ENCODE data around the gene RPL22L1. TPM values are rescaled to one million over a fixed set of nuclear protein-coding genes. Genes with fewer than 3 reads are reported as not detected.
A peak's percentile ranks its signal among the peaks of the same experiment; 100 is the strongest.

RPL22L1 gene
- total RNA-seq, 2 donors from 2014 or later, result 22.3 to 51.2 TPM

GRCh38 chr3:170910542-170910941, 40.5 kb upstream of the RPL22L1 start:
- DNase-seq (ENCODE audit: low spot score), result no peak
- no peak for TF ChIP-seq CTCF (IDR thresholded peaks at IDR 0.05)
- H3K4me1 ChIP-seq, result peaks cover 0 to 19% of the 10 kb centered on the region in 2 donors
- no peaks in the 10 kb centered on the region for H3K36me3 ChIP-seq
- H3K27me3 ChIP-seq, result no peaks in the 10 kb centered on the region
- no peak overlapping the region for H3K4me3 ChIP-seq
- peaks cover 0 to 11% of the 10 kb centered on the region in 2 donors for H3K9me3 ChIP-seq
- H3K27ac ChIP-seq, result no peak overlapping the region

- Histone ChIP-seq H3K4me3 (peak overlapping the region in 1 of 2 donors; percentile 85), H3K4me1 (peaks cover 0 to 19% of the 10 kb centered on the region in 2 donors), H3K27ac (peak overlapping the region in 1 of 2 donors; percentile 80), H3K9me3 (peaks cover 0 to 11% of the 10 kb centered on the region in 2 donors), H3K27me3 (no peaks in the 10 kb centered on the region), H3K36me3 (no peaks in the 10 kb centered on the region)
- TF ChIP-seq CTCF (IDR thresholded peaks at IDR 0.05), result no peak
- no peak for DNase-seq (ENCODE audit: low spot score)
Measured at GRCh38 chr3:170909129-170909903, 39.3 kb upstream of the RPL22L1 start.

GRCh38 chr3:170908235-170909116, 38.5 kb upstream of the RPL22L1 start, which contains the start of gene EIF5A2:
Gene EIF5A2, minus strand, starts transcription at chr3:170908637. Its CDS starts 831 bp downstream, at chr3:170907806.
- DNase-seq (ENCODE audit: low spot score), result peak; percentile 96
- Histone ChIP-seq H3K4me1 (peaks cover 0 to 19% of the 10 kb centered on the region in 2 donors), H3K27me3 (no peaks in the 10 kb centered on the region), H3K9me3 (peaks cover 0 to 11% of the 10 kb centered on the region in 2 donors), H3K4me3 (peak within 1 kb of the TSS; percentile 75 to 85), H3K36me3 (no peaks in the 10 kb centered on the region), H3K27ac (peak within 1 kb of the TSS; percentile 66 to 80)
- no peak for TF ChIP-seq CTCF (IDR thresholded peaks at IDR 0.05)

GRCh38 chr3:170907637-170908234, 37.7 kb upstream of the RPL22L1 start:
- DNase-seq (ENCODE audit: low spot score), result no peak
- peaks cover 0 to 19% of the 10 kb centered on the region in 2 donors for H3K4me1 ChIP-seq
- TF ChIP-seq CTCF (IDR thresholded peaks at IDR 0.05), result no peak
- peaks cover 0 to 11% of the 10 kb centered on the region in 2 donors for H3K9me3 ChIP-seq
- no peaks in the 10 kb centered on the region for H3K27me3 ChIP-seq
- H3K27ac ChIP-seq, result peak overlapping the region; percentile 66 to 80
- H3K4me3 ChIP-seq, result peak overlapping the region; percentile 75 to 85
- no peaks in the 10 kb centered on the region for H3K36me3 ChIP-seq

GRCh38 chr3:170905862-170906261, 35.9 kb upstream of the RPL22L1 start:
- H3K4me3 ChIP-seq, result no peak overlapping the region
- no peak for DNase-seq (ENCODE audit: low spot score)

More at GRCh38 chr3:170905862-170906261, 35.9 kb upstream of the RPL22L1 start:
- H3K4me1 ChIP-seq, result peaks cover 0 to 19% of the 10 kb centered on the region in 2 donors
- no peaks in the 10 kb centered on the region for H3K36me3 ChIP-seq
- no peaks in the 10 kb centered on the region for H3K27me3 ChIP-seq
- no peak for TF ChIP-seq CTCF (IDR thresholded peaks at IDR 0.05)
- no peak overlapping the region for H3K27ac ChIP-seq
- H3K9me3 ChIP-seq, result peaks cover 0 to 7% of the 10 kb centered on the region in 2 donors
